Measurements from ENCODE around the gene IDH1. TPM values are rescaled to one million over a fixed set of nuclear protein-coding genes. Genes with fewer than 3 reads are reported as not detected.
A peak's percentile ranks its signal among the peaks of the same experiment; 100 is the strongest.

The IDH1 gene
- polyA plus RNA-seq, 3 donors from 2014 or later, result 5.2 to 10.7 (median 10.6) TPM

- H3K36me3 Mint-ChIP-seq, result peaks cover 11 to 21% (median 12%) of the 10 kb centered on the region in 3 donors
- peak overlapping the region; percentile 97 to 100 (median 99) for H3K4me3 Mint-ChIP-seq
- no peak for DNase-seq
- peaks cover 0 to 4% (median 0%) of the 10 kb centered on the region in 3 donors for H3K27me3 Mint-ChIP-seq (ENCODE audit: low read depth in 3 of 3)
- peaks cover 26 to 34% of the 10 kb centered on the region in 2 donors for H3K4me1 Mint-ChIP-seq
- H3K27ac Mint-ChIP-seq, result peak overlapping the region; percentile 29 to 88 (median 78)
- H3K9me3 Mint-ChIP-seq, result no peaks in the 10 kb centered on the region
Observed at GRCh38 chr2:208253600-208254117, 1.2 kb downstream of the IDH1 start.

- peak overlapping the region; percentile 29 to 88 (median 71) for H3K27ac Mint-ChIP-seq
- H3K27me3 Mint-ChIP-seq (ENCODE audit: low read depth in 3 of 3), result peaks cover 0 to 4% (median 0%) of the 10 kb centered on the region in 3 donors
- peaks cover 11 to 28% (median 16%) of the 10 kb centered on the region in 3 donors for H3K36me3 Mint-ChIP-seq
- peaks cover 26 to 34% of the 10 kb centered on the region in 2 donors for H3K4me1 Mint-ChIP-seq
- H3K4me3 Mint-ChIP-seq, result peak overlapping the region; percentile 20 to 100 (median 99)
- no peaks in the 10 kb centered on the region for H3K9me3 Mint-ChIP-seq
- no peak for DNase-seq
Observed at GRCh38 chr2:208252716-208253492, 2.0 kb downstream of the IDH1 start.

- H3K36me3 Mint-ChIP-seq, result peaks cover 12 to 41% (median 21%) of the 10 kb centered on the region in 3 donors
Observed at GRCh38 chr2:208251098-208251497, 3.8 kb downstream of the IDH1 start.

GRCh38 chr2:208250388-208250787, 4.5 kb downstream of the IDH1 start:
- peaks cover 19 to 47% (median 27%) of the 10 kb centered on the region in 3 donors for H3K36me3 Mint-ChIP-seq
- no peak for DNase-seq
- peaks cover 21 to 28% of the 10 kb centered on the region in 2 donors for H3K4me1 Mint-ChIP-seq
- H3K27ac Mint-ChIP-seq, result peak overlapping the region in 1 of 6 donors; percentile 7
- H3K9me3 Mint-ChIP-seq, result no peaks in the 10 kb centered on the region
- H3K4me3 Mint-ChIP-seq, result no peak overlapping the region
- H3K27me3 Mint-ChIP-seq (ENCODE audit: low read depth in 3 of 3), result peaks cover 0 to 4% (median 0%) of the 10 kb centered on the region in 3 donors

More at GRCh38 chr2:208251098-208251497, 3.8 kb downstream of the IDH1 start:
- Mint-ChIP-seq H3K27me3 (ENCODE audit: low read depth in 3 of 3) (peaks cover 0 to 4% (median 0%) of the 10 kb centered on the region in 3 donors), H3K4me1 (peaks cover 26 to 34% of the 10 kb centered on the region in 2 donors), H3K9me3 (no peaks in the 10 kb centered on the region), H3K27ac (peak overlapping the region in 2 of 6 donors; percentile 22 to 51), H3K4me3 (no peak overlapping the region)
- no peak for DNase-seq

DNA sequence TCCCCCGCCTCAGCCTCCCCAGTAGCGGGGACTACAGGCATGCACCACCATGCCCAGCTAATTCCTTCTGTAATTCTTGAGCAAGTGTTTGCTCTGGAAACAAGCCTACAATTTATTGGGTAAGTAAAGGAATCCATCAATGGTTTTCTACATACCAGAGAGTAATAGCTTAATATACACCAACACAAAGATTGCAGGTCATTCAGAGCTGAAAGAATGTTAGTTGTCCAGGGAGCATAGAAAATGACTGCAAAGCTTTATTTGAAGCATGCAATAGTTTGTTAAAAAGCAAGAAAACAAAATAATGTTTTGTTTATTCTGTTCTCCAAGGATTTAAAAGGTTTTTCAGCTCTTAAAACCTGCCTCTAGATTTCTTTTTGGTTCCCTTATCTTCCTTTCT, 5.6 kb downstream of the IDH1 start:
- no peaks in the 10 kb centered on the region for H3K9me3 Mint-ChIP-seq
- DNase-seq, result no peak
- H3K4me3 Mint-ChIP-seq, result no peak overlapping the region
- peaks cover 22 to 52% (median 30%) of the 10 kb centered on the region in 3 donors for H3K36me3 Mint-ChIP-seq
- H3K27me3 Mint-ChIP-seq (ENCODE audit: low read depth in 3 of 3), result peaks cover 0 to under 1% (median 0%) of the 10 kb centered on the region in 3 donors
- no peak overlapping the region for H3K27ac Mint-ChIP-seq
- peaks cover 16 to 21% of the 10 kb centered on the region in 2 donors for H3K4me1 Mint-ChIP-seq

DNA sequence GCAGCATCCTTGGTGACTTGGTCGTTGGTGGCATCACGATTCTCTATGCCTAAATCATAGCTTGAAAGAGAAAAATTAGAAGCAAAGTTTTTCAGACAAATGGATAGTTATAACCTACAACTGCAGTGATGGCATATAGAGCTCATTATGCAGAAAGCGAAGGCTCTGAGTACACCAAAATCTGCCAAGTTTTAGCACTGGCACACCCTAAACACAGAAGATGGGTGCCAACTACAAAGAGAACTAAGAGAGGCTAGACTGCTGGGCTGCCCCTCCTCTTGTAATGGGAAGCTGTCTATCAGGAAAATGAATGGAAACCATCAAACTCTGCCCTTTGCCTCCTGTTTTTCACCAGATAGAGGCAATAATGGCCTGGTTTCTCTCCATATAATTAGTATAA, 6.3 kb downstream of the IDH1 start:
- no peaks in the 10 kb centered on the region for H3K27me3 Mint-ChIP-seq (ENCODE audit: low read depth in 3 of 3)
- peaks cover 11 to 14% of the 10 kb centered on the region in 2 donors for H3K4me1 Mint-ChIP-seq
- H3K9me3 Mint-ChIP-seq, result no peaks in the 10 kb centered on the region
- peaks cover 22 to 59% (median 34%) of the 10 kb centered on the region in 3 donors for H3K36me3 Mint-ChIP-seq
- no peak for DNase-seq
- H3K4me3 Mint-ChIP-seq, result no peak overlapping the region
- no peak overlapping the region for H3K27ac Mint-ChIP-seq

DNA sequence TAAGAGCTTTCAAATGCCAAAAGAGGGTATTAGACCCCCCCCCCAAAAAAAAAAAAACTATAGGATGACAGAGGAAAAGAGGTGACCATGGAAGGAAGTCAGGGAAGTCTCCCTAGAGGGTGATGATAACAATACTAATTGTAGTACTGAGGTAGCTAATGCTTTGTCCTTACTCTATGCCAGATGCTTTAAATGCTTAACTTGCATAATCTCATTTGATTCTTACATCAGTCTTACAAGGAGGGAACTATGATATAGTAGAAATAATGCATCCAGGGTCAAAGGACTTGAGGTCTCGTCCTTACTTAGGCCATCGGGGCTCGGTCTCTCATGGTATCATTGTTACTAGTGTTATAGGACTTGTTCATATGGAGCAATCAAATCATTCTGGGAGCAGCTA, 9.1 kb downstream of the IDH1 start:
- DNase-seq, result no peak
- Mint-ChIP-seq H3K36me3 (peaks cover 39 to 67% (median 43%) of the 10 kb centered on the region in 3 donors), H3K27me3 (ENCODE audit: low read depth in 3 of 3) (peaks cover 0 to 2% (median 0%) of the 10 kb centered on the region in 3 donors), H3K4me1 (peaks cover 0 to 1% of the 10 kb centered on the region in 2 donors), H3K27ac (peak overlapping the region in 1 of 6 donors; percentile 35), H3K4me3 (no peak overlapping the region), H3K9me3 (no peaks in the 10 kb centered on the region)

GRCh38 chr2:208244422-208244821, 10.4 kb downstream of the IDH1 start:
- H3K27me3 Mint-ChIP-seq (ENCODE audit: low read depth in 3 of 3), result peaks cover 0 to 2% (median 0%) of the 10 kb centered on the region in 3 donors
- H3K9me3 Mint-ChIP-seq, result no peaks in the 10 kb centered on the region
- no peak for DNase-seq
- H3K4me3 Mint-ChIP-seq, result no peak overlapping the region
- H3K4me1 Mint-ChIP-seq, result no peaks in the 10 kb centered on the region
- H3K36me3 Mint-ChIP-seq, result peaks cover 33 to 69% (median 43%) of the 10 kb centered on the region in 3 donors
- no peak overlapping the region for H3K27ac Mint-ChIP-seq

DNA sequence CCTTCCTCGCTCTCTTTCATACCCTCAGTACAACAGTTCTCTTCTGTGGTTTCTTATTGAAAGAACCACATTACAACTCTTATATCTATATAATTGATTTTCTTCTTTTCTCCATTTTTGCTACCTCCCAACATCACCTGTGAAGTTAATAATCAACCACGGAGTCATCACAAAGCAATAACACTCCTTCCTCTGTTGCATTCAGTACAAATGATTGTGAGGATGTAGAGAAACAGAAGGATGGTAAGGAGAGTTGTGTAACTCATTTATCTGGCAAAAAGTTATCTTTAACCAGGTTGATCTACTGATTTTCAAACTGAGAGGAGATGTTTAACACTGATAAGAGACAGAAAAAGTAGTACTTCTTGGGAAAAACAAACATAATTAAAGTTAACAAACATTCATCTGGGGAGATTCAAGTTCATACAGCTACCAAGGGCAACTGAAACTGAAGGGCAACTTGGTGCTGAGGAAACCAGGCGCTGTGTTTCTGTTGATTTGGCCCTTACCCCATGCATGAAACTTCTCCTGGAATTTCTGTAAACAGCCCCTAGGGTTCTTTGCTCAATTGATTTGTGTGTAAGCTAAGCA, 14.2 kb downstream of the IDH1 start:
- no peaks in the 10 kb centered on the region for H3K4me1 Mint-ChIP-seq
- H3K27me3 Mint-ChIP-seq (ENCODE audit: low read depth in 3 of 3), result peaks cover 0 to 2% (median 0%) of the 10 kb centered on the region in 3 donors

GRCh38 chr2:208239770-208240493, 14.9 kb downstream of the IDH1 start:
- Mint-ChIP-seq H3K4me1 (no peaks in the 10 kb centered on the region), H3K27ac (peak overlapping the region in 2 of 6 donors; percentile 22 to 57), H3K36me3 (peaks cover 46 to 72% (median 48%) of the 10 kb centered on the region in 3 donors), H3K27me3 (ENCODE audit: low read depth in 3 of 3) (peaks cover 0 to 2% (median 0%) of the 10 kb centered on the region in 3 donors), H3K4me3 (no peak overlapping the region), H3K9me3 (peaks cover 0 to 2% (median 0%) of the 10 kb centered on the region in 6 donors)
- DNase-seq, result no peak

More for the DNA sequence above, 14.2 kb downstream of the IDH1 start:
- Mint-ChIP-seq H3K9me3 (peaks cover 0 to 2% (median 0%) of the 10 kb centered on the region in 6 donors), H3K36me3 (peaks cover 43 to 68% (median 47%) of the 10 kb centered on the region in 3 donors), H3K4me3 (no peak overlapping the region), H3K27ac (no peak overlapping the region)
- no peak for DNase-seq

DNA sequence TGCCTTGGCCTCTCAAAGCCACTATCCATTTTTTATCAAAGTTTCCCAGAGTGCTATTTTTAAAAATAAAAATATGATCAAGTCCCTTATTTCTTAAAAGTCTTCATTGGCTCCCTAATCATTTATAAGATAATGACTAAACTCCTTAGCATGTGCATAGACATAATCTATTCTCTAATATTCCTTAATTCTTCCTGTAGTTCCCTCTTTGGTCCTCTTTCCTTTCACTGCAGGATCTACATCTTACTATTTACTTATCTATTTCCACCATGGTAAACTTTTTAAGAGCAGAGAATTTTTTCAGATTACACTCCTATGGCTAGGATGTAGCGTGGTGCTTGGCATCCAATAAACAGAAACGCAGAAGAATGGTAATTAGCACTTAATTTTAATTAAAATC, 19.0 kb downstream of the IDH1 start:
- Mint-ChIP-seq H3K4me1 (no peaks in the 10 kb centered on the region), H3K36me3 (peaks cover 32 to 49% (median 33%) of the 10 kb centered on the region in 3 donors), H3K27ac (no peak overlapping the region), H3K4me3 (no peak overlapping the region), H3K9me3 (peaks cover 0 to 15% (median 4%) of the 10 kb centered on the region in 6 donors), H3K27me3 (ENCODE audit: low read depth in 3 of 3) (peaks cover 0 to under 1% (median 0%) of the 10 kb centered on the region in 3 donors)
- DNase-seq, result no peak

DNA sequence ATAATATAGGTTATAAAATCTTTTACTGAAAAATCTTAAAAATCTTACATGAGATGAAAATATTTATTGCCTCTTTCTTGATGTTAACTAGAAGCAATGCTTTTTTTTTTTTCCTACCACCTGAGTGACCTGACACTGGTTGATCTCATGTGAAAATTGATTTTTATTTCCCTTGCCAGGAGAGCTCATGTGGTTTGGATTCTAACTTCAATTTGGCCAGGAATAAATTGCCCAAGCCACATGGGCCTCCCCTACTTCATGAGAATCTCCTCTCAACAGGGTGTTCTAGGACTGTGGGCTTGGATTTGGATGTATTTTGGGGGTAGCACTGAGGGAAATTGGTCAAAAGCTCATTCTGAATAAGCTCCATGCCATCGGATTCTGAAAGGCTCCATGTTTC, 20.1 kb downstream of the IDH1 start:
- Mint-ChIP-seq H3K36me3 (peaks cover 27 to 42% (median 28%) of the 10 kb centered on the region in 3 donors), H3K27me3 (ENCODE audit: low read depth in 3 of 3) (peaks cover 0 to 4% (median 0%) of the 10 kb centered on the region in 3 donors), H3K4me1 (no peaks in the 10 kb centered on the region), H3K4me3 (no peak overlapping the region), H3K9me3 (peaks cover 0 to 16% (median 4%) of the 10 kb centered on the region in 6 donors), H3K27ac (no peak overlapping the region)
- DNase-seq, result no peak

DNA sequence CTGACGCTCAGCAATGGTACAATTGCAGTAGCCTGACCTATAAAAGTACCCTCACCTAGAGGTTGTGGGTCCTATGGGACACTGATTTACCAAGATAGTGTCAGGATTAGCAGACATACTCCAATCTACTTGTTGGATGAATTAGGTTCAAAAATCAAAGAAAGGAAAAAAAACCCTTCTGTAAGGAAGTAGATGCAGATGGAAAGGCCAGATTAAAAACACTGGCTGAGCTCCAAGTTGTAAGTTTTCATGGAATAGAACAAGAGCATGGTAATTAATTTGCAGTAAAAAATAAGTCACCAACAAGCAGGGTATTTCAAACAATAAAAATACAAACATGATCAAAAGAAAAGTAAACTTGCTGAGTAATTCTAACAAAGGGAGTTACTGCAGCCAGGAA, 26.4 kb downstream of the IDH1 start:
- peaks cover 0 to 16% (median 3%) of the 10 kb centered on the region in 6 donors for H3K9me3 Mint-ChIP-seq
- DNase-seq, result no peak
- peaks cover 0 to 9% (median 5%) of the 10 kb centered on the region in 3 donors for H3K36me3 Mint-ChIP-seq
- H3K27me3 Mint-ChIP-seq (ENCODE audit: low read depth in 3 of 3), result peaks cover 1 to 4% (median 2%) of the 10 kb centered on the region in 3 donors
- H3K4me3 Mint-ChIP-seq, result no peak overlapping the region
- H3K4me1 Mint-ChIP-seq, result no peaks in the 10 kb centered on the region
- no peak overlapping the region for H3K27ac Mint-ChIP-seq

All from immature natural killer cell (primary cell).